B cell (primary cell): ENCODE data around the gene CCDC80. TPM values are rescaled to one million over a fixed set of nuclear protein-coding genes. Genes with fewer than 3 reads are reported as not detected.

ENCODE experiments used
- ATAC-seq: fragments of 200-7000 bp; cut with Tn5 transposase; one replicate; pipeline ENCODE4 v1.10.0; 2021; ENCODE audit warnings: low read depth, mild to moderate bottlenecking, moderate number of reproducible peaks, moderate library complexity
- CTCF ChIA-PET: fragments of 350-600 bp; sonication (Branson Sonifier 250); formaldehyde crosslinking; loops from one replicate; lab custom pipeline; 2021; ENCODE audit warnings: antibody characterized with exemption, inconsistent platforms; lab: Charles Lee
- POLR2A ChIA-PET: fragments of 350-600 bp; sonication (Branson Sonifier 250); formaldehyde crosslinking; loops from one replicate; lab custom pipeline; 2021; ENCODE audit warnings: antibody characterized with exemption; lab: Charles Lee
- DNase-seq: peaks from one replicate; pipeline ENCODE4 v3.0.0; 2013
- H2AFZ ChIP-seq: 2 replicates; pipeline ENCODE4 v1.6.1; 2012; ENCODE audit warnings: mild to moderate bottlenecking, low read depth, low read length; ENCODE audit not compliant: insufficient read depth, poor library complexity, severe bottlenecking
- H3K27ac ChIP-seq, 2 donors: 1 replicate in 1 of 2; 2 replicates in 1 of 2; pipeline ENCODE4 v1.5.1; 2012 to 2013; ENCODE audit warnings: low read length in 2 of 2, mild to moderate bottlenecking in 2 of 2, moderate library complexity in 1 of 2
- H3K27me3 ChIP-seq, 4 experiments: fragments of 200-600 bp in 1 of 4; sonication (generic) in 1 of 4; replicated peaks in 1 of 4; 1 replicate in 2 of 4; 2 replicates in 2 of 4; pipeline versions ENCODE4 v1.6.1 to v1.7.0; 2013 to 2016; ENCODE audit warnings: low read length in 3 of 4, mild to moderate bottlenecking in 2 of 4, mixed read lengths in 1 of 4, moderate library complexity in 1 of 4; ENCODE audit not compliant: insufficient read depth in 4 of 4, control insufficient read depth in 3 of 4; ENCODE audit errors: control extremely low read depth in 1 of 4
- H3K36me3 ChIP-seq, 2 experiments: replicated peaks in 1 of 2; 1 replicate in 1 of 2; 2 replicates in 1 of 2; pipeline versions ENCODE4 v1.6.1 to v1.7.1; 2013; ENCODE audit warnings: low read length in 1 of 2; ENCODE audit not compliant: insufficient read depth in 2 of 2, control insufficient read depth in 1 of 2; ENCODE audit errors: control extremely low read depth in 1 of 2, extremely low read depth in 1 of 2
- H3K4me1 ChIP-seq, 2 donors: fragments of 200-600 bp in 1 of 2; sonication (generic) in 1 of 2; 1 replicate in 1 of 2; 2 replicates in 1 of 2; pipeline versions ENCODE4 v1.5.1 to v1.6.1; 2013 to 2017; ENCODE audit warnings: low read length in 2 of 2; ENCODE audit not compliant: control insufficient read depth in 2 of 2, insufficient read depth in 2 of 2
- H3K4me2 ChIP-seq: replicated peaks from 2 replicates; pipeline ENCODE3; 2012; ENCODE audit warnings: mild to moderate bottlenecking, low read depth, low read length; ENCODE audit not compliant: poor library complexity, severe bottlenecking
- H3K4me3 ChIP-seq, 5 experiments: fragments of 200-600 bp in 1 of 5; sonication (generic) in 1 of 5; 1 replicate in 3 of 5; 2 replicates in 2 of 5; pipeline versions ENCODE4 v1.5.1 to v1.7.0; 2011 to 2016; ENCODE audit warnings: low read length in 4 of 5, mild to moderate bottlenecking in 4 of 5, low read depth in 2 of 5, control low read depth in 1 of 5, moderate library complexity in 1 of 5; ENCODE audit not compliant: insufficient read depth in 1 of 5; ENCODE audit errors: control extremely low read depth in 1 of 5, extremely low read depth in 1 of 5
- H3K79me2 ChIP-seq: fragments of 200-600 bp; sonication (generic); one replicate; pipeline ENCODE4 v1.6.0; 2016; ENCODE audit warnings: low read length; ENCODE audit not compliant: control insufficient read depth, insufficient read depth
- H3K9ac ChIP-seq: fragments of 200-600 bp; sonication (generic); 2 replicates; pipeline ENCODE4 v1.6.1; 2017; ENCODE audit warnings: mild to moderate bottlenecking, low read length, moderate library complexity
- H3K9me3 ChIP-seq, 3 donors: one replicate each; pipeline versions ENCODE4 v1.6.1 to v1.7.1; 2013; ENCODE audit warnings: low read length in 2 of 3; ENCODE audit not compliant: control insufficient read depth in 2 of 3, insufficient read depth in 1 of 3; ENCODE audit errors: control extremely low read depth in 1 of 3
- H4K20me1 ChIP-seq: 2 replicates; pipeline ENCODE4 v1.6.0; 2012; ENCODE audit warnings: mild to moderate bottlenecking, low read length; ENCODE audit not compliant: insufficient read depth, control insufficient read depth, poor library complexity, severe bottlenecking
- H3K27ac Mint-ChIP-seq: one replicate; pipeline ENCODE4 v1.8.0; 2021; ENCODE audit warnings: mixed read lengths
- H3K27me3 Mint-ChIP-seq: one replicate; pipeline ENCODE4 v1.8.0; 2021; ENCODE audit warnings: mixed read lengths
- H3K4me1 Mint-ChIP-seq: one replicate; pipeline ENCODE4 v1.8.0; 2021; ENCODE audit warnings: mixed read lengths
- H3K4me3 Mint-ChIP-seq: one replicate; pipeline ENCODE4 v1.8.0; 2021; ENCODE audit warnings: mixed read lengths
- H3K9me3 Mint-ChIP-seq: one replicate; pipeline ENCODE4 v1.8.0; 2022; ENCODE audit warnings: mixed read lengths; ENCODE audit not compliant: insufficient read depth
- EZH2 ChIP-seq: IDR thresholded peaks from 2 replicates; pipeline ENCODE4 v1.6.1; 2012; ENCODE audit warnings: borderline replicate concordance, low read depth, mild to moderate bottlenecking, moderate library complexity, low read length; ENCODE audit not compliant: insufficient read depth, poor library complexity, severe bottlenecking
- WGBS: methylation state at CpG from one replicate; pipeline ENCODE4 v1.1.5; 2013; ENCODE audit warnings: missing lambda C conversion rate; ENCODE audit not compliant: insufficient coverage; 5-methylcytosine and 5-hydroxymethylcytosine counted together
- intact Hi-C: fragments of 100-400 bp; cut with micrococcal nuclease; formaldehyde crosslinking; loops from one replicate; pipeline ENCODE4 v1.10.0; 2022
- polyA plus RNA-seq: library from polyadenylated mRNA; depleted of rRNA; stranded (reverse); fragments of >200 nt; gene quantifications from 2 replicates; pipeline ENCODE4 v1.2.3, GENCODE V29; 2012
- total RNA-seq, 2 donors: library from RNA; stranded (reverse); fragments of 120-200 nt in 1 of 2; gene quantifications; 1 replicate in 1 of 2; 2 replicates in 1 of 2; pipeline versions ENCODE4 v1.2.3 to v1.2.4, GENCODE V29; 2013 to 2022
- TF ChIP-seq, protein P1 (sequence below): fragments of 200-600 bp; IDR thresholded peaks from one replicate; pipeline ENCODE4 v1.8.0; 2022; ENCODE audit warnings: antibody characterized with exemption, mild to moderate bottlenecking

Gene CCDC80
- total and polyA plus RNA-seq, 2 donors (not counting 1 experiment from before 2014, with no cell fraction given), result under 0.01 TPM; not detected in 1

DNA sequence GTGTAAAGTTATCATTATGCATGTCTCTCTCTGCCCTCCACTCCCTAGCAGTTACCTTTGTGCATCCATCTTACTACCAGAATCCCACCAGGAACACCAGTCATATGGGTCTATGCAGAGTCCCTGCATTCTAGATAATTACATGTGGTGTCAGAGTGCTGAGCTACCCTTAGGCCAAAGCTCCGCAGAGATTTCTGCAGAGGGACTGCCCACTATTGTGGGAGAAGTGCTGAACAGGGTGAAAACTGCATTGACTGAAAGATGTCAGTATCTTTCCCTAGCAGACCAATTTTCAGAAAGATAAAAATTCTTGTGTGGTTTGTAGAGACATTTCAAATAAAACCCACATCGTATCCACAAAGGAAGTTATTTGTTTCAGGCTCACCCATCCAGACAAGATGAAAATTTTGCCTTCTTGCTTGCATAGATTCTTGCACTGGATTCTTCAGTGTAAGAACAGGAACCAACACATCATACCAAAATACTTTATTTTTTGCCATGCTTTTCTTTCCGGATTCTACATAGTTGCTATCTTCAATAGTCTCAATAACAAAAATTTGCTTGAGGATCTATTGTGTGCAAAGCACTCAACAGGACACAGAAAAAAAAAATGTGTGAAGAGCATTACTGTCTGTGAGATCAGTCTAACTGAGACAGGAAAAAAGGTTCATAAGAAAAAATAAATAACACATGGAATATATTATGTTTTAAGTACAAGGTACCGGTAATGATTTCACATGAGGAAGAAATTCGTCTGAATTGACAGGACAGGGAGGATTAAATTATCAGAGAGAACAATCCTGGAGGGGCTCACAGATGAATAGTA is 32.0 kb upstream of the CCDC80 start:
- Histone ChIP-seq H3K4me1 (peaks cover 14 to 15% of the 10 kb centered on the region in 2 donors), H3K4me2 (no peak overlapping the region)

More for the DNA sequence above, 32.0 kb upstream of the CCDC80 start:
- H2AFZ ChIP-seq, result no peak overlapping the region
- ATAC-seq, result no peak
- peaks cover 0 to 3% (median 0%) of the 10 kb centered on the region in 4 experiments for H3K27me3 ChIP-seq
- no peak overlapping the region for H3K4me3 ChIP-seq
- Mint-ChIP-seq H3K4me1 (peaks cover 27% of the 10 kb centered on the region), H3K27ac (no peak overlapping the region), H3K9me3 (no peaks in the 10 kb centered on the region), H3K4me3 (no peak overlapping the region), H3K27me3 (peaks cover 21% of the 10 kb centered on the region)
- no peaks in the 10 kb centered on the region for H3K9me3 ChIP-seq
- POLR2A ChIA-PET, result no interaction called here
- H3K36me3 ChIP-seq, result no peaks in the 10 kb centered on the region
- DNase-seq, result no peak
- TF ChIP-seq EZH2, result no peak
- TF ChIP-seq, protein P1, sequence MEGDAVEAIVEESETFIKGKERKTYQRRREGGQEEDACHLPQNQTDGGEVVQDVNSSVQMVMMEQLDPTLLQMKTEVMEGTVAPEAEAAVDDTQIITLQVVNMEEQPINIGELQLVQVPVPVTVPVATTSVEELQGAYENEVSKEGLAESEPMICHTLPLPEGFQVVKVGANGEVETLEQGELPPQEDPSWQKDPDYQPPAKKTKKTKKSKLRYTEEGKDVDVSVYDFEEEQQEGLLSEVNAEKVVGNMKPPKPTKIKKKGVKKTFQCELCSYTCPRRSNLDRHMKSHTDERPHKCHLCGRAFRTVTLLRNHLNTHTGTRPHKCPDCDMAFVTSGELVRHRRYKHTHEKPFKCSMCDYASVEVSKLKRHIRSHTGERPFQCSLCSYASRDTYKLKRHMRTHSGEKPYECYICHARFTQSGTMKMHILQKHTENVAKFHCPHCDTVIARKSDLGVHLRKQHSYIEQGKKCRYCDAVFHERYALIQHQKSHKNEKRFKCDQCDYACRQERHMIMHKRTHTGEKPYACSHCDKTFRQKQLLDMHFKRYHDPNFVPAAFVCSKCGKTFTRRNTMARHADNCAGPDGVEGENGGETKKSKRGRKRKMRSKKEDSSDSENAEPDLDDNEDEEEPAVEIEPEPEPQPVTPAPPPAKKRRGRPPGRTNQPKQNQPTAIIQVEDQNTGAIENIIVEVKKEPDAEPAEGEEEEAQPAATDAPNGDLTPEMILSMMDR, result no peak
- WGBS, result 80% methylated on average over 1 of the region's 5 CpGs
- no peaks in the 10 kb centered on the region for H3K79me2 ChIP-seq
- H3K27ac ChIP-seq, result no peak overlapping the region
- H4K20me1 ChIP-seq, result no peaks in the 10 kb centered on the region
- H3K9ac ChIP-seq, result no peak overlapping the region
- CTCF ChIA-PET, result no interaction called here
- intact Hi-C loops, result no loop called here
